Suprapubic skin (tissue), 4 donors: ENCODE results near the gene TOR3A. TPM values are rescaled to one million over a fixed set of nuclear protein-coding genes. Genes with fewer than 3 reads are reported as not detected.

Experiments
- DNase-seq, 2 donors: peaks; one replicate each; pipeline ENCODE4 v3.0.0-alpha.2; 2019; ENCODE audit warnings: low spot score in 2 of 2
- H3K27ac ChIP-seq: fragments of 200-600 bp; sonication (generic); one replicate; pipeline ENCODE4 v1.5.1; 2019
- H3K27me3 ChIP-seq: fragments of 200-600 bp; sonication (generic); one replicate; pipeline ENCODE4 v1.5.1; 2019
- H3K36me3 ChIP-seq: fragments of 200-600 bp; sonication (generic); one replicate; pipeline ENCODE4 v1.5.1; 2019
- H3K4me1 ChIP-seq: fragments of 200-600 bp; sonication (generic); one replicate; pipeline ENCODE4 v1.5.1; 2019
- H3K4me3 ChIP-seq: fragments of 200-600 bp; sonication (generic); one replicate; pipeline ENCODE4 v1.5.1; 2019; ENCODE audit warnings: mild to moderate bottlenecking
- H3K9me3 ChIP-seq: fragments of 200-600 bp; sonication (generic); one replicate; pipeline ENCODE4 v1.5.1; 2019
- EP300 ChIP-seq: sonication (generic); formaldehyde crosslinking; IDR thresholded peaks from one replicate; pipeline ENCODE4 v1.6.1; 2017; ENCODE audit warnings: antibody characterized with exemption
- POLR2A ChIP-seq, 2 donors: fragments of 450-650 bp; IDR thresholded peaks; one replicate each; pipeline ENCODE4 v1.6.1; 2017; ENCODE audit warnings: antibody characterized with exemption in 2 of 2, mild to moderate bottlenecking in 2 of 2, moderate library complexity in 2 of 2
- POLR2AphosphoS5 ChIP-seq, 3 donors: sonication (generic); formaldehyde crosslinking; IDR thresholded peaks; one replicate each; pipeline ENCODE4 v1.6.1; 2017; ENCODE audit warnings: antibody characterized with exemption in 3 of 3
- WGBS: methylation state at CpG from one replicate; pipeline ENCODE4 v1.1.5; 2018; 5-methylcytosine and 5-hydroxymethylcytosine counted together
- total RNA-seq, 4 donors: library from RNA; depleted of rRNA; stranded (reverse); fragments of >200 nt; gene quantifications; one replicate each; pipeline ENCODE4 v1.1.0, GENCODE V29; 2016
- TF ChIP-seq, protein P1 (sequence below), 2 donors: fragments of 200-600 bp in 1 of 2; fragments of 450-650 bp in 1 of 2; sonication (generic) in 1 of 2; IDR thresholded peaks; one replicate each; pipeline ENCODE4 v1.5.1; 2016 to 2019; ENCODE audit warnings: antibody characterized with exemption in 2 of 2, mild to moderate bottlenecking in 1 of 2, moderate library complexity in 1 of 2

TOR3A gene
- total RNA-seq, 4 donors from 2014 or later, result 23.6 to 31.4 (median 29.6) TPM

DNA sequence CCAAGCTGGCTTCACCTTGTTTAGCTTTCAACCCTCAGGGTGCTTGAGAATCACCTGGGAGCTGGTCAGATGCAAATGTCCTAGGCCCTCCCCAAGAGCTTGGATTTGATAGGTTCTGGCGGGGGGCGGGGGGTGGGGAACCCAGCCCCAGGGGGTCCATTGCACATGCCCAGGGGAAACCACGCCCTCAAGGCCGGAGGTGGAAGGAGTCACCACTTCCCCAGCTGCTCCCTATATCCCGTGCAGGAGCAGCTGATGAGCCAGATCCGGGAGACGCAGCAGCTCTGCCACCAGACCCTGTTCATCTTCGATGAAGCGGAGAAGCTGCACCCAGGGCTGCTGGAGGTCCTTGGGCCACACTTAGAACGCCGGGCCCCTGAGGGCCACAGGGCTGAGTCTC lies 5.8 kb downstream of the TOR3A start:
- H3K36me3 ChIP-seq, result peaks cover 65% of the 10 kb centered on the region
- WGBS, result 89% methylated on average over 6 of the region's 11 CpGs

DNA sequence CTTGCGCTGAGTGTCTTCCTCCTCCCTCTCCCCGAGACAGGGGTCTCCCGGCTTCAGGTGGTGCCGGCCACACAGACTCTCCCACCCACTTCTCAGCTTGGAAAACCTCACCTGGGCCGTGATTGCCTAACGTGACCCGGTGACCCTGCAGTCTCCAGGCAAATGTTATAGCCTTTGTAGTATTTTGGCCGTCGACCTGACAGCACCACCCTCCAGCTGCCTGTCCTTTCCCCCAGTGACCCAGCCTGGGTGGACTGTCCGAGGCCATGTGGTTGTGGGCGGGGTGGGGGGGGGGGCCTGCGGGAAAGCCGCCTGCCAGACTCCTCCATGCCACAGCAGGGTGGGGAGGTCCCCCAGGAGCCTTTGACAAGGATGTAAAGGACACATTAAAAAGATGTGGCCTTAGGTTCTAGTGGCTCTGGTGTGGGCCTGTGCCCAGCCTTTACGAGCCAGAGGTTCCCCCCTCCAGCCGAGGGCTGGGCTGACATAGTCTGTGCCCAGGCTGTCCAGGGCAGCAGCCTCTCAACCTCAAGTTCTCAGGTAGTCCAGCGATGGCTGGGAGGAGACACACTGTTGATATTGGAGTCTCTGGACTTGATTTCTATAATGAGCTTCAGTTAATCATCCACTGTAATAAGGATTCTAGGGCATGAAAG lies 8.1 kb downstream of the TOR3A start:
- WGBS, result 77% methylated on average over 12 of the region's 16 CpGs
- TF ChIP-seq EP300, result no peak
- TF ChIP-seq POLR2AphosphoS5 (IDR thresholded peaks at IDR 0.05), result no peak
- TF ChIP-seq, protein P1, sequence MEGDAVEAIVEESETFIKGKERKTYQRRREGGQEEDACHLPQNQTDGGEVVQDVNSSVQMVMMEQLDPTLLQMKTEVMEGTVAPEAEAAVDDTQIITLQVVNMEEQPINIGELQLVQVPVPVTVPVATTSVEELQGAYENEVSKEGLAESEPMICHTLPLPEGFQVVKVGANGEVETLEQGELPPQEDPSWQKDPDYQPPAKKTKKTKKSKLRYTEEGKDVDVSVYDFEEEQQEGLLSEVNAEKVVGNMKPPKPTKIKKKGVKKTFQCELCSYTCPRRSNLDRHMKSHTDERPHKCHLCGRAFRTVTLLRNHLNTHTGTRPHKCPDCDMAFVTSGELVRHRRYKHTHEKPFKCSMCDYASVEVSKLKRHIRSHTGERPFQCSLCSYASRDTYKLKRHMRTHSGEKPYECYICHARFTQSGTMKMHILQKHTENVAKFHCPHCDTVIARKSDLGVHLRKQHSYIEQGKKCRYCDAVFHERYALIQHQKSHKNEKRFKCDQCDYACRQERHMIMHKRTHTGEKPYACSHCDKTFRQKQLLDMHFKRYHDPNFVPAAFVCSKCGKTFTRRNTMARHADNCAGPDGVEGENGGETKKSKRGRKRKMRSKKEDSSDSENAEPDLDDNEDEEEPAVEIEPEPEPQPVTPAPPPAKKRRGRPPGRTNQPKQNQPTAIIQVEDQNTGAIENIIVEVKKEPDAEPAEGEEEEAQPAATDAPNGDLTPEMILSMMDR (IDR thresholded peaks at IDR 0.05), result no peak
- no peak for TF ChIP-seq POLR2A (IDR thresholded peaks at IDR 0.05)
- H3K27me3 ChIP-seq, result no peaks in the 10 kb centered on the region
- no peaks in the 10 kb centered on the region for H3K9me3 ChIP-seq
- H3K36me3 ChIP-seq, result peaks cover 84% of the 10 kb centered on the region
- H3K4me3 ChIP-seq, result no peak overlapping the region
- no peak for DNase-seq
- H3K4me1 ChIP-seq, result peaks cover 17% of the 10 kb centered on the region
- no peak overlapping the region for H3K27ac ChIP-seq

More for the DNA sequence above, 5.8 kb downstream of the TOR3A start:
- Histone ChIP-seq H3K27ac (no peak overlapping the region), H3K9me3 (no peaks in the 10 kb centered on the region), H3K27me3 (no peaks in the 10 kb centered on the region), H3K4me1 (peaks cover 27% of the 10 kb centered on the region), H3K4me3 (no peak overlapping the region)
- no peak for DNase-seq
- no peak for TF ChIP-seq EP300
- TF ChIP-seq, protein P1 (IDR thresholded peaks at IDR 0.05), result no peak
- TF ChIP-seq POLR2AphosphoS5 (IDR thresholded peaks at IDR 0.05), result no peak
- TF ChIP-seq POLR2A (IDR thresholded peaks at IDR 0.05), result no peak

DNA sequence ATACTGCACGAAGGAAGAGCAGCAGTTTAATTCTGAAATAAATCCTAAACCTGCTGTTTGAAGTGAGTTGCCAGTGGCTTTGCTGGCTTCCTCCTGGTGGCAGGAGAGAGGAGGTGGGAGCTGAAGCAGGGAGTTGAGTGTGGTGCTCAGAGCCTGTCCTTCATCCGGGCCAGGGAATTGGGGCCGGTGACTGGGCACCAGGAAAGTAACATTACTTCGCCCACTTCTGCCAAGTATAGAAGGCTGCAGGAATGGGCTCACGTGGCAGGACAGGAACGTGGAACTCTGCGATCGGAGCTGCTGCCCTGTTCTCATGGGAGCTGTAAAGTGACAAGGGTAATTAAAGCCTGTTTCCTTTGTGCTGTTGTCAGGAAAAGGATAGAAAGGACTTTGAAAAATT lies 8.7 kb downstream of the TOR3A start:
- peaks cover 21% of the 10 kb centered on the region for H3K4me1 ChIP-seq
- H3K36me3 ChIP-seq, result peaks cover 87% of the 10 kb centered on the region
- no peak overlapping the region for H3K4me3 ChIP-seq
- no peaks in the 10 kb centered on the region for H3K27me3 ChIP-seq
- no peak overlapping the region for H3K27ac ChIP-seq
- 71% methylated on average over 8 of the region's 8 CpGs for WGBS
- no peak for DNase-seq
- TF ChIP-seq POLR2AphosphoS5 (IDR thresholded peaks at IDR 0.05) (no peak), EP300 (no peak), POLR2A (IDR thresholded peaks at IDR 0.05) (no peak)
- TF ChIP-seq, protein P1 (IDR thresholded peaks at IDR 0.05), result no peak
- no peaks in the 10 kb centered on the region for H3K9me3 ChIP-seq

DNA sequence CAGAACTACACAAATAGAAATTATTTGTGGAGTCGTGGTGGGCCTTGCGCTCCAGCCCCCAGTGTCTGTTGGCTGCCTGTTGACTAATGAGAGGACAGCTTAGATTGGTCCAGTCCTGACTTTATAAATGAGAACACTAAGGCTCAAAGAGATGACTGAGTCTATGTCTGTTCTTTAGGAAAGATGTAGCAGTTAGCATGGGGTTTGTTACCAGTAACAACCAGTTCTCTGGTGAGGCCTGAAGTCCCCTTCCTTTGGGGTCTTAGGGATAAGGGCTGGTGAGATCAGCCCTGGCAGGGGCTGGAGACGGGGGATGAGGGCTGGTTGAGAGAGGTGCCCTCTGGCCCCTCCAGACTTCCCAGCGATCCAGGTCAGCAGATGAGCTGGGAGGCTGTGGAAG lies 9.1 kb downstream of the TOR3A start:
- no peaks in the 10 kb centered on the region for H3K9me3 ChIP-seq
- DNase-seq, result no peak
- no peak overlapping the region for H3K4me3 ChIP-seq
- H3K4me1 ChIP-seq, result peaks cover 21% of the 10 kb centered on the region
- peaks cover 87% of the 10 kb centered on the region for H3K36me3 ChIP-seq
- no peaks in the 10 kb centered on the region for H3K27me3 ChIP-seq
- TF ChIP-seq EP300 (no peak), POLR2A (IDR thresholded peaks at IDR 0.05) (no peak), POLR2AphosphoS5 (IDR thresholded peaks at IDR 0.05) (no peak)
- TF ChIP-seq, protein P1 (IDR thresholded peaks at IDR 0.05), result no peak
- WGBS, result 86% methylated on average over 4 of the region's 4 CpGs
- H3K27ac ChIP-seq, result no peak overlapping the region

DNA sequence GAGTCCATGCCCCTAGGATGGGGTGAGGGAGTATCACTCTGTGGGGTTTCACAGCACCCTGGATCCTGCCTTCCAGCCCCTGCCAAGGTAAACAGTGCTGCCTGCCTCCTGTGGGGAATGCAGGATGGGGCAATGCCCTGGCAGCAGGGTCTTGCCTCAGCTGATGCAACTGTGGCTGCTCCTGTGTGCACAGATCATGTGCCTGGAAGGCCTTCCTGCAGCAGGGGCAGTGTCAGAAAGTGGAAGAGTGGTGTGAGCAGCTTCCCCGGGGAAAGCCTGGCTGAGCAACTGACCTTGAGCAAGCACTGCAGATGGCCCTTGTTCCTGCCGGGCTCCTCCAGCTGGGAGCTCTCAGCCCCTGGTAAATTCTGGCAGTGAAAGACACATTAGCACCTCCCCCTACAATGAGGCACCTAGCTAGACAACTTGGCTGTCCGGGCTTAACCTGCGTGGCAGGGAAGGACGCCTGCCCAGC lies 9.9 kb downstream of the TOR3A start:
- no peaks in the 10 kb centered on the region for H3K9me3 ChIP-seq
- no peak overlapping the region for H3K4me3 ChIP-seq
- no peak overlapping the region for H3K27ac ChIP-seq
- peaks cover 21% of the 10 kb centered on the region for H3K4me1 ChIP-seq
- no peak for TF ChIP-seq EP300
- TF ChIP-seq POLR2AphosphoS5 (IDR thresholded peaks at IDR 0.05), result no peak
- TF ChIP-seq POLR2A (IDR thresholded peaks at IDR 0.05), result no peak
- TF ChIP-seq, protein P1 (IDR thresholded peaks at IDR 0.05), result no peak
- H3K36me3 ChIP-seq, result peaks cover 92% of the 10 kb centered on the region
- peak in 1 of 2 donors; percentile 81 for DNase-seq
- H3K27me3 ChIP-seq, result no peaks in the 10 kb centered on the region
- 60% methylated on average over 1 of the region's 5 CpGs for WGBS
